HFFc6 (cell line): Measurements from ENCODE around the gene C16orf92. TPM values are rescaled to one million over a fixed set of nuclear protein-coding genes. Genes with fewer than 3 reads are reported as not detected.

Experiments used
- DNase-seq: peaks from one replicate; pipeline ENCODE4 v3.0.0-alpha.2; 2018
- H3K27ac Mint-ChIP-seq: 2 replicates; pipeline ENCODE4 v1.8.0; 2020; ENCODE audit warnings: mild to moderate bottlenecking, mixed read lengths
- H3K27me3 Mint-ChIP-seq: 2 replicates; pipeline ENCODE4 v1.8.0; 2021; ENCODE audit warnings: mild to moderate bottlenecking, moderate library complexity, mixed read lengths; ENCODE audit not compliant: insufficient read depth
- H3K36me3 Mint-ChIP-seq: 2 replicates; pipeline ENCODE4 v1.8.0; 2021; ENCODE audit warnings: low read depth, mixed read lengths
- H3K4me1 Mint-ChIP-seq: 2 replicates; pipeline ENCODE4 v1.8.0; 2020; ENCODE audit warnings: low read depth, mixed read lengths
- H3K4me3 Mint-ChIP-seq: 2 replicates; pipeline ENCODE4 v1.8.0; 2020; ENCODE audit warnings: mild to moderate bottlenecking, moderate library complexity, mixed read lengths
- H3K9me3 Mint-ChIP-seq: 2 replicates; pipeline ENCODE4 v1.8.0; 2020; ENCODE audit warnings: mild to moderate bottlenecking, mixed read lengths
- CTCF ChIP-seq: fragments of 200-600 bp; sonication (generic); IDR thresholded peaks from 2 replicates; pipeline ENCODE4 v1.5.0; 2021; ENCODE audit warnings: antibody characterized with exemption, mild to moderate bottlenecking
- total RNA-seq, 6 experiments: library from RNA; stranded (reverse); fragmentation: NEBNext Ultra II Directional; extraction: Animal tissue kit (Norgen Biotek cat#: 25700); gene quantifications; 2 replicates in 1 of 6; 3 replicates in 5 of 6; pipeline ENCODE4 v1.2.3, GENCODE V29; 2021

C16orf92 gene
- total RNA-seq, 6 experiments from 2014 or later, result not detected

- peaks cover 22% of the 10 kb centered on the region for H3K4me1 Mint-ChIP-seq
- no peak overlapping the region for H3K27ac Mint-ChIP-seq
- H3K27me3 Mint-ChIP-seq, result no peaks in the 10 kb centered on the region; the same call in none of the 2 replicates
- no peak for DNase-seq
- TF ChIP-seq CTCF, result no peak
- no peak overlapping the region for H3K4me3 Mint-ChIP-seq
- H3K9me3 Mint-ChIP-seq, result no peaks in the 10 kb centered on the region
- H3K36me3 Mint-ChIP-seq, result peaks cover 24% of the 10 kb centered on the region
These were observed 33.0 kb upstream of the C16orf92 start for GRCh38 chr16:29990034-29990433.

- H3K27me3 Mint-ChIP-seq, result peaks cover 5% of the 10 kb centered on the region
- H3K9me3 Mint-ChIP-seq, result no peaks in the 10 kb centered on the region
- no peak overlapping the region for H3K27ac Mint-ChIP-seq
- peaks cover 20% of the 10 kb centered on the region for H3K36me3 Mint-ChIP-seq
- TF ChIP-seq CTCF, result no peak
- DNase-seq, result no peak
- no peak overlapping the region for H3K4me3 Mint-ChIP-seq
- H3K4me1 Mint-ChIP-seq, result peaks cover 22% of the 10 kb centered on the region
These were observed 32.0 kb upstream of the C16orf92 start for GRCh38 chr16:29990883-29991570.

GRCh38 chr16:29991571-29991904, 31.5 kb upstream of the C16orf92 start:
- Mint-ChIP-seq H3K27me3 (peaks cover 5% of the 10 kb centered on the region), H3K4me1 (peaks cover 22% of the 10 kb centered on the region), H3K27ac (no peak overlapping the region), H3K36me3 (peaks cover 24% of the 10 kb centered on the region), H3K4me3 (no peak overlapping the region), H3K9me3 (no peaks in the 10 kb centered on the region)
- DNase-seq, result no peak
- TF ChIP-seq CTCF, result no peak

- TF ChIP-seq CTCF, result no peak
- peak; percentile 40 for DNase-seq
- peak overlapping the region; percentile 62; the same call in 1 of the 2 replicates for H3K27ac Mint-ChIP-seq
- H3K27me3 Mint-ChIP-seq, result peaks cover 5% of the 10 kb centered on the region
- peaks cover 29% of the 10 kb centered on the region for H3K36me3 Mint-ChIP-seq
- no peaks in the 10 kb centered on the region for H3K9me3 Mint-ChIP-seq
- no peak overlapping the region for H3K4me3 Mint-ChIP-seq
- peaks cover 29% of the 10 kb centered on the region for H3K4me1 Mint-ChIP-seq
These were observed 30.5 kb upstream of the C16orf92 start for GRCh38 chr16:29992344-29992967.

GRCh38 chr16:29993191-29993902, 29.7 kb upstream of the C16orf92 start:
- Mint-ChIP-seq H3K4me1 (peaks cover 29% of the 10 kb centered on the region), H3K27ac (peak overlapping the region; percentile 98), H3K36me3 (peaks cover 31% of the 10 kb centered on the region), H3K27me3 (peaks cover 5% of the 10 kb centered on the region), H3K4me3 (0 out of 2 replicates have a peak overlapping the region, but pooled peaks have one; percentile 95), H3K9me3 (no peaks in the 10 kb centered on the region)
- DNase-seq, result no peak
- no peak for TF ChIP-seq CTCF
